Panc1 (cell line): ENCODE data around the gene CCDC40. TPM values are rescaled to one million over a fixed set of nuclear protein-coding genes. Genes with fewer than 3 reads are reported as not detected.

Experiments used
- ATAC-seq: fragments of 200-7000 bp; cut with Tn5 transposase; 2 replicates; pipeline ENCODE4 v1.9.1; 2020; ENCODE audit warnings: mild to moderate bottlenecking, moderate library complexity
- Bru-seq: library from RNA; stranded (reverse); fragments of 400-500 nt; gene quantifications from one replicate; lab custom pipeline; 2021; lab: Mats Ljungman, UMichigan
- BruChase-seq, 2 experiments: library from RNA; stranded (reverse); fragments of 400-500 nt; gene quantifications; one replicate each; lab custom pipeline; 2021; lab: Mats Ljungman, UMichigan
- BruUV-seq: library from RNA; stranded (reverse); fragments of 400-500 nt; replicated peaks from 2 replicates; lab custom pipeline; 2021; lab: Mats Ljungman, UMichigan
- CTCF ChIA-PET: fragments of 300-600 bp; sonication (Branson Sonifier 250); formaldehyde crosslinking; loops from one replicate; lab custom pipeline; 2022; ENCODE audit warnings: antibody characterized with exemption; lab: Charles Lee
- POLR2A ChIA-PET: fragments of 300-600 bp; sonication (Branson Sonifier 250); formaldehyde crosslinking; loops from one replicate; lab custom pipeline; 2022; ENCODE audit warnings: antibody characterized with exemption; lab: Charles Lee
- DNase-seq: peaks from one replicate; pipeline ENCODE4 v3.0.0-alpha.2; 2010; ENCODE audit warnings: low read depth, low spot score
- H3K27ac ChIP-seq: 2 replicates; pipeline ENCODE4 v1.5.1; 2011; ENCODE audit warnings: mild to moderate bottlenecking, low read length, inconsistent platforms
- H3K27me3 ChIP-seq: fragments of 200-500 bp; sonication (Bioruptor generic); 2 replicates; pipeline ENCODE4 v1.6.0; 2014; ENCODE audit warnings: low read length, inconsistent platforms; ENCODE audit not compliant: control insufficient read depth, insufficient read depth
- H3K36me3 ChIP-seq: fragments of 200-500 bp; sonication (Bioruptor generic); 2 replicates; pipeline ENCODE4 v1.5.1; 2014; ENCODE audit warnings: inconsistent platforms, mild to moderate bottlenecking, low read length, moderate library complexity; ENCODE audit not compliant: control insufficient read depth, insufficient read depth
- H3K4me1 ChIP-seq: 2 replicates; pipeline ENCODE4 v1.5.1; 2011; ENCODE audit warnings: inconsistent platforms, mild to moderate bottlenecking, low read length, moderate library complexity; ENCODE audit not compliant: control insufficient read depth, insufficient read depth
- H3K4me3 ChIP-seq, 2 experiments: 2 replicates each; pipeline ENCODE4 v1.5.1; 2011 to 2012; ENCODE audit warnings: low read depth in 2 of 2, low read length in 2 of 2, mild to moderate bottlenecking in 2 of 2, inconsistent platforms in 1 of 2, moderate library complexity in 1 of 2
- H3K9me3 ChIP-seq: fragments of 200-500 bp; sonication (Bioruptor generic); 2 replicates; pipeline ENCODE4 v1.5.1; 2014; ENCODE audit warnings: low read depth, mild to moderate bottlenecking, inconsistent platforms, low read length, moderate library complexity; ENCODE audit not compliant: control insufficient read depth, insufficient read depth
- POLR2AphosphoS5 ChIP-seq: IDR thresholded peaks from 2 replicates; pipeline ENCODE4 v1.6.1; 2012; ENCODE audit warnings: mild to moderate bottlenecking, low read depth, low read length, moderate library complexity
- SIN3A ChIP-seq: IDR thresholded peaks from 2 replicates; pipeline ENCODE4 v1.6.1; 2012; ENCODE audit warnings: low read depth, mild to moderate bottlenecking, low read length, moderate library complexity, borderline replicate concordance; ENCODE audit not compliant: insufficient read depth
- TCF7L2 ChIP-seq: IDR thresholded peaks from 2 replicates; pipeline ENCODE4 v1.6.1; 2011; ENCODE audit warnings: mild to moderate bottlenecking, low read depth, low read length, inconsistent platforms
- in situ Hi-C: cut with HindIII; loops from 2 replicates; pipeline ENCODE4 v1.10.0; 2016; ENCODE audit warnings: low sequenced_read_pairs, low pct_unique_long_range_greater_than_20kb
- intact Hi-C: fragments of 100-400 bp; cut with micrococcal nuclease; formaldehyde crosslinking; loops from one replicate; pipeline ENCODE4 v1.10.0; 2022; ENCODE audit not compliant: unreplicated experiment
- long read RNA-seq: library from polyadenylated mRNA; unstranded; transcript quantifications from one replicate; pipeline ENCODE4 v2.0.0, GENCODE V29; 2021; ENCODE audit not compliant: unreplicated experiment
- polyA plus RNA-seq: library from polyadenylated mRNA; unstranded; fragments of >200 nt; gene quantifications from one replicate; pipeline ENCODE4 v1.2.1, GENCODE V29; 2012; ENCODE audit warnings: missing spikeins; ENCODE audit not compliant: insufficient read length
- total RNA-seq: library from RNA; stranded (reverse); gene quantifications from one replicate; pipeline ENCODE4 v1.2.1, GENCODE V29; 2021; ENCODE audit not compliant: unreplicated experiment
- TF ChIP-seq, protein P1 (sequence below): fragments of 450-650 bp; IDR thresholded peaks from 2 replicates; pipeline ENCODE4 v1.5.1; 2017; ENCODE audit warnings: mild to moderate bottlenecking
- TF ChIP-seq, protein P2 (sequence below), 2 experiments: IDR thresholded peaks; 2 replicates each; pipeline ENCODE4 v1.6.1; 2011 to 2012; ENCODE audit warnings: low read depth in 2 of 2, control low read depth in 1 of 2, low read length in 1 of 2, mild to moderate bottlenecking in 1 of 2, moderate library complexity in 1 of 2; ENCODE audit not compliant: insufficient read depth in 1 of 2

The CCDC40 gene, protein sequence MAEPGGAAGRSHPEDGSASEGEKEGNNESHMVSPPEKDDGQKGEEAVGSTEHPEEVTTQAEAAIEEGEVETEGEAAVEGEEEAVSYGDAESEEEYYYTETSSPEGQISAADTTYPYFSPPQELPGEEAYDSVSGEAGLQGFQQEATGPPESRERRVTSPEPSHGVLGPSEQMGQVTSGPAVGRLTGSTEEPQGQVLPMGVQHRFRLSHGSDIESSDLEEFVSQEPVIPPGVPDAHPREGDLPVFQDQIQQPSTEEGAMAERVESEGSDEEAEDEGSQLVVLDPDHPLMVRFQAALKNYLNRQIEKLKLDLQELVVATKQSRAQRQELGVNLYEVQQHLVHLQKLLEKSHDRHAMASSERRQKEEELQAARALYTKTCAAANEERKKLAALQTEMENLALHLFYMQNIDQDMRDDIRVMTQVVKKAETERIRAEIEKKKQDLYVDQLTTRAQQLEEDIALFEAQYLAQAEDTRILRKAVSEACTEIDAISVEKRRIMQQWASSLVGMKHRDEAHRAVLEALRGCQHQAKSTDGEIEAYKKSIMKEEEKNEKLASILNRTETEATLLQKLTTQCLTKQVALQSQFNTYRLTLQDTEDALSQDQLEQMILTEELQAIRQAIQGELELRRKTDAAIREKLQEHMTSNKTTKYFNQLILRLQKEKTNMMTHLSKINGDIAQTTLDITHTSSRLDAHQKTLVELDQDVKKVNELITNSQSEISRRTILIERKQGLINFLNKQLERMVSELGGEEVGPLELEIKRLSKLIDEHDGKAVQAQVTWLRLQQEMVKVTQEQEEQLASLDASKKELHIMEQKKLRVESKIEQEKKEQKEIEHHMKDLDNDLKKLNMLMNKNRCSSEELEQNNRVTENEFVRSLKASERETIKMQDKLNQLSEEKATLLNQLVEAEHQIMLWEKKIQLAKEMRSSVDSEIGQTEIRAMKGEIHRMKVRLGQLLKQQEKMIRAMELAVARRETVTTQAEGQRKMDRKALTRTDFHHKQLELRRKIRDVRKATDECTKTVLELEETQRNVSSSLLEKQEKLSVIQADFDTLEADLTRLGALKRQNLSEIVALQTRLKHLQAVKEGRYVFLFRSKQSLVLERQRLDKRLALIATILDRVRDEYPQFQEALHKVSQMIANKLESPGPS
- total RNA-seq, result 18.0 TPM
- polyA plus RNA-seq, result 21.4 TPM
- percentile 54 among the genes with signal in this experiment for Bru-seq, nascent RNA
- percentile 60 among the genes with signal in this experiment for BruChase-seq, experiment 1, labeled RNA remaining after a 2-hour chase
- BruChase-seq, experiment 2, labeled RNA remaining after a 6-hour chase, result percentile 61 among the genes with signal in this experiment
- long read RNA-seq, partial matches to known transcripts, result 8 of 24 reads
- long read RNA-seq, other reads (novel, unspliced or antisense), result 15 of 24 reads

DNA sequence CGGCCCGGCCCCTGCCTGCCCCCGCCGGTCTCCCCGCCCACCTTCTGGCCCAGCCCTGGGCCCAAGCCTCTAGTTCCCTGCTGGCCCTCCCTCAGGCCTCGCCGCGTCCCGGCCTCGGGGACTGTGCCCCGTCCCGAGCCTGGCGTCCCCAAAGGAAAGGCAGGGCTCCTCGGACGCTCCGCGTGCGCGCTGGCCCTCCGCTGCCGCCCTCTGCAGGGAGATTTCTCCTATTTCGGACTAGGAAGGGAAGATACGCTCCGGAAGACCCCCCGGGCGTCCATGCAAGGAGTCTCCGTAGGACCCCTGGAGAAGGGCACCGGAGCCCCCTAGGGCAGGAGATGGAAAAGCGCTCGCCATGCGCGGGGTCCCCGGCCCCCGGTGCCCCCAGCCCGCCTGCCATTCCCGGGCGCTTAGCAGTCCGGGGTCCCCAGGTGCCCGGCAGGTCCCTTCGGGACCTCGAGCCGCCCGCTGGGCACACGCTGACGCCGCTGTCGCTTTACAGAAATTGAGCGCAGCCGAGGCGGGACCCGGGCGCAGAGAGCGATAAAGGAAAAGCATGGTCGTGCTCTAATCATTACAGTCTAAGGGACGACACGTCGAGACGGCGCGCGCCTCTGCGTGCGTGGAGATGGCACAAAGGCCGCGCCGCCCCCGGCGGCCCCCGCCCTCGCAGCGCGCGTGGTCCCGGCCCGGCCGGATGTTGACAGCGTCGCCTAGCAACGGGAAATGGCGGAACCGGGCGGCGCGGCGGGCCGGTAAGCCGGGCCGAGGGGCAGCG lies at the start of gene CCDC40:
Gene CCDC40, plus strand, starts transcription at position 706 of the 778 bp plus-strand sequence. Its CDS starts 21 bp downstream, at position 727.
- peak within 1 kb of the TSS; percentile 73 to 79 for H3K4me3 ChIP-seq
- ChIA-PET POLR2A (no interaction called here), CTCF (no interaction called here)
- peak within 1 kb of the TSS; percentile 78 for H3K27ac ChIP-seq
- ATAC-seq (peak; percentile 95), DNase-seq (no peak)
- TF ChIP-seq TCF7L2, result peak; percentile 83
- TF ChIP-seq SIN3A, result peak; percentile 100; the same call in 1 of the 2 replicates
- TF ChIP-seq, protein P1, sequence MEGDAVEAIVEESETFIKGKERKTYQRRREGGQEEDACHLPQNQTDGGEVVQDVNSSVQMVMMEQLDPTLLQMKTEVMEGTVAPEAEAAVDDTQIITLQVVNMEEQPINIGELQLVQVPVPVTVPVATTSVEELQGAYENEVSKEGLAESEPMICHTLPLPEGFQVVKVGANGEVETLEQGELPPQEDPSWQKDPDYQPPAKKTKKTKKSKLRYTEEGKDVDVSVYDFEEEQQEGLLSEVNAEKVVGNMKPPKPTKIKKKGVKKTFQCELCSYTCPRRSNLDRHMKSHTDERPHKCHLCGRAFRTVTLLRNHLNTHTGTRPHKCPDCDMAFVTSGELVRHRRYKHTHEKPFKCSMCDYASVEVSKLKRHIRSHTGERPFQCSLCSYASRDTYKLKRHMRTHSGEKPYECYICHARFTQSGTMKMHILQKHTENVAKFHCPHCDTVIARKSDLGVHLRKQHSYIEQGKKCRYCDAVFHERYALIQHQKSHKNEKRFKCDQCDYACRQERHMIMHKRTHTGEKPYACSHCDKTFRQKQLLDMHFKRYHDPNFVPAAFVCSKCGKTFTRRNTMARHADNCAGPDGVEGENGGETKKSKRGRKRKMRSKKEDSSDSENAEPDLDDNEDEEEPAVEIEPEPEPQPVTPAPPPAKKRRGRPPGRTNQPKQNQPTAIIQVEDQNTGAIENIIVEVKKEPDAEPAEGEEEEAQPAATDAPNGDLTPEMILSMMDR, result no peak
- peak; percentile 49; the same call in 1 of the 2 replicates for TF ChIP-seq POLR2AphosphoS5
- in situ Hi-C loops (no loop called here), intact Hi-C loops (no loop called here)
- H3K4me1 ChIP-seq, result peaks cover 24% of the 10 kb centered on the region
- H3K27me3 ChIP-seq, result no peaks in the 10 kb centered on the region
- no peaks in the 10 kb centered on the region for H3K9me3 ChIP-seq
- BruUV-seq, result no TSS peak
- H3K36me3 ChIP-seq, result peaks cover 2% of the 10 kb centered on the region; the same call in 1 of the 2 replicates

DNA sequence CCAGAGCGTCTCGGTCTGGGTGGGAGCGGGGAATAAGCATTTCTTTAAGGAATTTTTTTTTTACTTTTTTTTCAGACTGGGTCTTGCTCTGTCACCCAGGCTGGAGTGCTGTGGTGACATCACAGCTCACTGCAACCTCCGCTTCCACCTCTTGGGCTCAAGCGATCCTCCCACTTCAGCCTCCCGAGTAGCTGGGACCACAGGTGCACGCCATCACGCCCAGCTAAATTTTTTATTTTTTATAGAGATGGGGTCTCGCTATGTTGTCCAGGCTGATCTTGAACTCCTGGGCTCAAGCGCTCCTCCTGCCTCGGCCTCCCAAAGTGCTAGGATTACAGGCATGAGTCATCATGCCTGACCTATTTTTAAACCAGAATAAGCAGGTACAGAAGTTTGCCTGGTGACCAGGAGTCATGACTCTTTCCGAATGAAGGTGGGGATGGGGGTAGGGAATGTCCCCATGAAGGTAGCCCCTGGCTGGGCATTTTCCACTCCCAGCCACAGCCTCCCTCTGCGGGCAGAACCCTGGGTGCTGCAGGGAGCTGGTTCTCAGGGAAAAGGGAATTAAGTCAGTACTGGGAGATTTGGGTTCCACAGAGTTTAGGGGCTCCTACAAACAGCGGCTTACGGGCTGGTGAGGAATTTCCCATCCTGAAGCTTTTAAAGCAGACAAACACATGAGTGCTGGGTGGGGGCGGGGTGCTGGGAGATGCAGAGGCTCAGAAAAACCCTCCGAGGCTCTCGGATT lies 49.1 kb upstream of the CCDC40 start:
- ChIA-PET CTCF (interaction anchor here (0.7 to 1.2 kb wide), 2 partner anchors 114 to 142 kb away, joined by 3 to 12 read pairs; partner anchors contain the start of gene GAA), POLR2A (no interaction called here)
- DNase-seq (no peak), ATAC-seq (no peak)
- Histone ChIP-seq H3K4me1 (peaks cover 69% of the 10 kb centered on the region), H3K4me3 (peak overlapping the region; percentile 16 to 51), H3K9me3 (no peaks in the 10 kb centered on the region), H3K27me3 (no peaks in the 10 kb centered on the region), H3K36me3 (no peaks in the 10 kb centered on the region), H3K27ac (peak overlapping the region; percentile 90)
- intact Hi-C loops (loop anchor here (5.0 kb wide), 1 partner anchor 150 kb away; the partner anchor contains the start of gene CBX4), in situ Hi-C loops (loop anchor here (25.0 kb wide), 2 partner anchors 125 to 200 kb away; partner anchors contain the start of genes CBX2 and CBX8)
- TF ChIP-seq, protein P1, result no peak
- TF ChIP-seq POLR2AphosphoS5, result no peak
- no peak for TF ChIP-seq TCF7L2
- TF ChIP-seq, protein P2, sequence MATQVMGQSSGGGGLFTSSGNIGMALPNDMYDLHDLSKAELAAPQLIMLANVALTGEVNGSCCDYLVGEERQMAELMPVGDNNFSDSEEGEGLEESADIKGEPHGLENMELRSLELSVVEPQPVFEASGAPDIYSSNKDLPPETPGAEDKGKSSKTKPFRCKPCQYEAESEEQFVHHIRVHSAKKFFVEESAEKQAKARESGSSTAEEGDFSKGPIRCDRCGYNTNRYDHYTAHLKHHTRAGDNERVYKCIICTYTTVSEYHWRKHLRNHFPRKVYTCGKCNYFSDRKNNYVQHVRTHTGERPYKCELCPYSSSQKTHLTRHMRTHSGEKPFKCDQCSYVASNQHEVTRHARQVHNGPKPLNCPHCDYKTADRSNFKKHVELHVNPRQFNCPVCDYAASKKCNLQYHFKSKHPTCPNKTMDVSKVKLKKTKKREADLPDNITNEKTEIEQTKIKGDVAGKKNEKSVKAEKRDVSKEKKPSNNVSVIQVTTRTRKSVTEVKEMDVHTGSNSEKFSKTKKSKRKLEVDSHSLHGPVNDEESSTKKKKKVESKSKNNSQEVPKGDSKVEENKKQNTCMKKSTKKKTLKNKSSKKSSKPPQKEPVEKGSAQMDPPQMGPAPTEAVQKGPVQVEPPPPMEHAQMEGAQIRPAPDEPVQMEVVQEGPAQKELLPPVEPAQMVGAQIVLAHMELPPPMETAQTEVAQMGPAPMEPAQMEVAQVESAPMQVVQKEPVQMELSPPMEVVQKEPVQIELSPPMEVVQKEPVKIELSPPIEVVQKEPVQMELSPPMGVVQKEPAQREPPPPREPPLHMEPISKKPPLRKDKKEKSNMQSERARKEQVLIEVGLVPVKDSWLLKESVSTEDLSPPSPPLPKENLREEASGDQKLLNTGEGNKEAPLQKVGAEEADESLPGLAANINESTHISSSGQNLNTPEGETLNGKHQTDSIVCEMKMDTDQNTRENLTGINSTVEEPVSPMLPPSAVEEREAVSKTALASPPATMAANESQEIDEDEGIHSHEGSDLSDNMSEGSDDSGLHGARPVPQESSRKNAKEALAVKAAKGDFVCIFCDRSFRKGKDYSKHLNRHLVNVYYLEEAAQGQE (IDR thresholded peaks at IDR 0.05; ENCODE audit: insufficient read depth in 1 of 2, low read depth in 2 of 2, low read length in 1 of 2), result no peak
- no peak for TF ChIP-seq SIN3A
- BruUV-seq, result no TSS peak
